Activated CD8-positive, alpha-beta memory T cell treated with anti-CD3 and anti-CD28 coated beads for 24 hours (primary cell): Measurements from ENCODE around the gene TTC21B.
A peak's percentile ranks its signal among the peaks of the same experiment; 100 is the strongest.
"Not testable (repeated sequence)": the region's sequence is repeated elsewhere in the genome, so short reads cannot be mapped to it uniquely, and the experiment has no call there.

Experiments used
- DNase-seq: peaks from one replicate; pipeline ENCODE4 v3.0.0-alpha.2; 2020

TTC21B gene

GRCh38 chr2:165953655-165954606, at the start of gene TTC21B:
Gene TTC21B, minus strand, starts transcription at chr2:165953776. Its CDS starts 71 bp downstream, at chr2:165953705.
- peak; percentile 96 for DNase-seq

- no peak for DNase-seq
Measured at GRCh38 chr2:166000401-166000800, 46.8 kb upstream of the TTC21B start.

- DNase-seq: no peak
Measured at GRCh38 chr2:165990846-165991245, 37.3 kb upstream of the TTC21B start.

- DNase-seq: no peak
Measured at GRCh38 chr2:165989851-165990250, 36.3 kb upstream of the TTC21B start.

DNA sequence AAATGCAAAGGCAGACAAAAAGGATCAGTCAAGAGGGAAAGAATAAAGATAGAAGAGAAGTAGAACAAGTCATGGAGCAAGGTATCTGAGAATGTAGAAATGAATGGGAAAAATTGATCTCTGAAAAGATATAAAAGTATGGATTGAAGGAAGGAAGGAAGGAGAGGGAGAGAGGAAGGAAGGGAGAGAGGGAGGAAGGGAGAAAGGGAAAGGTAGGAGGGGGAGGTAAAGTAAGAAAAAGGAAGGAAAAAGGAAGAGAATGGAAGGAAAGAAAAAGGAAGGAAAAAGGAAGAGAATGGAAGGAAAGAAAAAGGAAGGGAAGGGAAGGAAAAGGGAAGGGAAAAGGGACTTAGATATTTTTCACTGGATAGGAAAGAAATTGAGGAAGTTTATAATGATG, 31.5 kb upstream of the TTC21B start:
- no peak for DNase-seq

DNA sequence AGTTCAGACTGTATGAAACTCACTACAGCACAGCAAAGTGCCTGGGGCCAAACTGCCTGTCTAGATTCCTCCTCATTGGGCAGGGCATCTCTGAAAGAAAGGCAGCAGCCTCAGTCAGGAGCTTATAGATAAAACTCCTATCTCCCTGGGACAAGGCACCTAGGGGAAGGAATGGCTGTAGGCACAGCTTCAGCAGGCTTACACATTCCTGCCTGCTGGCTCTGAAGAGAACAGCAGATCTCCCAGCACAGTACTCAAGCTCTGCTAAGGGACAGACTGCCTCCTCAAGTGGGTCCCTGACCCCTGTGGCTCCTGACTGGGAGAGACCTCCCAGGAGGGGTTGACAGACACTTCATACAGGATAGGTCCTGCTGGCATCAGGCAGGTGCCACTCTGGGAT, 18.6 kb upstream of the TTC21B start:
- not testable (repeated sequence) for DNase-seq

GRCh38 chr2:165970663-165971062, 17.1 kb upstream of the TTC21B start:
- no peak for DNase-seq

- no peak for DNase-seq
Measured at GRCh38 chr2:165969227-165969626, 15.7 kb upstream of the TTC21B start.

DNA sequence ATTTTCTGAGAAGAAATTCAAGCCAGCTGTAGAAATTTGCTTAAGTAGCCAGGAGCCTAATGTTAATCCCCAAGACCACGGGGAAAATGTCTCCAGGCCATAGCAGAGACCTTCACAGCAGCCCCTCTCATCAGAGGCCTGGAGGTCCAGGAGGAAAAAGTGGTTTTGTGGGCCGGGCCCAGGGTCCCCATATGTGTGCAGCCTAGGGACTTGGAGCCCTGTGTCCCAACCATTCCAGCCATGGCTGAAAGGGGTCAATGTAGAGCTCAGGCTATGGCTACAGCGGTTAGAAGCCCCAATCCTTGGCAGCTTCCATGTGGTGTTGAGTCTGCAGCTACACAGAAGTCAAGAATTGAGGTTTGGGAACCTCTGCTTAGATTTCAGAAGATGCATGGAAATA, 14.2 kb upstream of the TTC21B start:
- DNase-seq: no peak

DNA sequence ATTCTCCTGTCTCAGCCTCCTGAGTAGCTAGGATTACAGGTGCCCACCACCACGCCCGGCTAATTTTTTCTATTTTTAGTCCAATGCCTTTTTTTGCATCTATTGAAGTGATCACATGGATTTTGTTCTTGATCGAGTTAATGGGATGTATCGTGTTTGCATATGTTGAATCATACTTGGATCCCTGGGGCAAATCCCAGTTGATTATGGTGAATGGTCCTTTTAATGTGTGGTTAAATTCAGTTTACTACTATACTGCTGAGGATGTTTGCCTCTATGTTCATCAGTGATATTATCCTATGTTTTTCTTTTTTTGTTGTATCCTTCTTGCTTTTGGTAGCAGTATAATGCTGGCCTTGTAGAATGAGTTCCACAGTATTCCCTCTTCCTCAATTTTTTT, 8.2 kb upstream of the TTC21B start:
- DNase-seq: no peak

DNA sequence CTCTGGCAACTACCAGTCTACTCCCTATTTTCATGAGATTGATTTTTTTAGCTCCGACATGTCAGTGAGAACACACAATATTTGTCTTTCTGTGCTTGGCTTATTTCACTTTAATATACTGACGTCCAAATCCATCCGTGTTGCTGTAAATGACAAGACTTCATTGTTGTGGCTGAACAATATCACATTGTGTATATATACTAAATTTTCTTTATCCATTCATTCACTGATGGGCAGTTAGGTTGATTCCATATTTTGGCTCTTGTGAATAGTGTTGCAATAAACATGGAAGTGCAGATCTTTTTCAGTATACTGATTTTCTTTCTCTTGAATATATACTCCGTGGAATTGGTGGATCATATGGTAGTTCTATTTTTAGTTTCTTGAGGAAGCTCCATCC, 5.8 kb upstream of the TTC21B start:
- DNase-seq: no peak

GRCh38 chr2:165958313-165958960, 4.9 kb upstream of the TTC21B start:
- DNase-seq: no peak

DNA sequence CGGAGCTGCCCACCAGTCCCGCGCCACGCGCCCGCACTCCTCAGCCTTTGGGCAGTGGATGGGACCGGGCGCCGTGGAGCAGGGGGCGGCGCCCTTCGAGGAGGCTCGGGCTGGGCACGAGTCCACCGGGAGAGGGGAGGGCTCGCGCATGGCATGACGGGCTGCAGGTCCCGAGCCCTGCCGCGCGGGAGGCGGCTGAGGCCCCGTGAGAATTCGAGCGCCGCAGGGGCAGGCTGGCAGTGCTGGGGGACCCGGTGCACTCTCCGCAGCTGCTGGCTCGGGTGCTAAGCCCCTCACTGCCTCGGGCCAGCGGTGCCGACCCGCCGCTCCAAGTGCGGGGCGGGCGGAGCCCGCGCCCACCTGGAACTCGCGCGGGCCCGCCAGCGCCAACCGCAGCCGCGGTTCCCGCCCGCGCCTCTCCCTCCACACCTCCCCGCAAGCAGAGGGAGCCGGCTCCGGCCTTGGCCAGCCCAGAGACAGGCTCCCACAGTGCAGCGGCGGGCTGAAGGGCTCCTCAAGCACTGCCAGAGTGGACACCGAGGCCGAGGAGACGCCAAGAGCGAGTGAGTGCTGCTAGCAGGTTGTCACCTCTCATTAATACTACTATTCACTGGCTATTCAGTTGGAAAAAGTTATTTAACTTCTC, 3.6 kb upstream of the TTC21B start:
- no peak for DNase-seq

DNA sequence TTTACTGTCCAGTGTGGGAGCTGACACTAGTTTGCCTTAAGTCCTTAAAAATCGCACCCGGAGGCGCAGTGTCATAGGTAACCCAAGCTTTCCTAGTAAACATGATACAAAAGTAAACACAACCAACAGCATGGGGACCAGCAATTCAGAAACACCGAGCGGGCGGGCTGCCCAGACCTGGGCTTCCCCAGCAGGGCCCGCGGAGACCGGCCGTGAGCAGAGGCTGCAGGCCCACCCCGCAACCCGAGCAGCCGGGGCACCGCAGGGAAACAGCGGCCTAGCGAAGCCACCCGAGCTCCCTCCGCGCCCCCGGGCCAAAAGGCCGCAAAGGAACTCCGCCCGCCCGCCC, 296 bp downstream of the TTC21B start:
- no peak for DNase-seq

DNA sequence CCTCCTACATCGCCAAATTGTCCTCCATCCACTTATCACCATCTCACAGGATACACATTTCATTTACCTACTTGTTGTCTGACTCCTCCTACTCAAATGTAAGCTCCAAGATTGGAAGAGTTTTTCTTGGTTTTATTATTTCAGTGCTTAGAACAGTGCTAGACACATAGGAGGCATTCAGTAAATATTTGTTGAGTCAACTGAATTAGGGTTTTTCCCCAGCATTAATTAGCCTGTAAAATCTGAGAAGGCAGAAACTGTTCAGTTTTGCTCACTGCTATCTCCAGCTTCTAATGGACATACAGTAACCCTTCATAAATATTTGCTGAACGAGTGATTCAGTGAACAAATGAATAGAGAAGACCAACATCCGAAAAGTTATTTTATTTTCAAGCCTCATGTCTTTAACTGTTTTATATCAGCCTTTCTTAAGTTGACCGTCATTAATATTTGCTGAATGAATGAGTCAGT, 800 bp downstream of the TTC21B start:
- no peak for DNase-seq

DNA sequence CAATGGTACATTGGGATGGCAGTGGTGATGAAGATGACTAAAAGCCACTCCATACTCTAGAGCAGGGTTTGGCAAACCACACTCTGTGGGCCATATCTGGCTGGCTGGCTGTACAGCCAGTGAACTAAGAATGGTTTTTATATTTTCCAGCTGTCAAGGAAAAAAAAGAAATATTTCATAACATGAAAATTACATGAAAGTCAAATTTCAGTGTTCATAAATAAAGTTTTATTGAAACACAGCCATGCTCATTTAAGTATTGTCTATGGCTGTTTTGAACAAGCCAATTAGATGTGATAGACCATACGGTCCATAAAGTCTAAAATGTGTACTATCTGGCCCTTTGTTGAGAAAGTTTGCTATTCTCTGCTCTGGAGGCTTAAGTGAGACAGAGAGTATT, 1.5 kb downstream of the TTC21B start:
- DNase-seq: no peak

- DNase-seq: no peak
Measured at GRCh38 chr2:165950438-165950837, 3.1 kb downstream of the TTC21B start.

GRCh38 chr2:165941827-165942226, 11.7 kb downstream of the TTC21B start:
- no peak for DNase-seq

DNA sequence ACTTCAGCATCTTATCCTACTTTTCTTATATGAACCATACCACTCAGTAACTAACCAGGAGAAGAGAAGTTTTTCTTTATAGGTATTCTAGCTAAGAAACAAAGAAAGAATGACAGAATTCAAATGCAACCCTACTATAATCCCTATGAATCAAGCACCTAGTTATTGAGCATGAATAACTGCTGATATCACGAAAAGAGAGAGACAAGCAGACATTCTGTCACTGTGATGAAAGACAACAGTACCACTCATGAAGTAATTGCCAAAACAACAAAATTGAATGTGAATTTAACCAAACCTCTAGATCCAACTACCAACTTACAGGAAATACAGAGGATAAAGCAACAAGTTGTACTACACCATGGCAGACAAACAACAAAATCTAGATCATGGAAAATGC, 15.3 kb downstream of the TTC21B start:
- no peak for DNase-seq

DNA sequence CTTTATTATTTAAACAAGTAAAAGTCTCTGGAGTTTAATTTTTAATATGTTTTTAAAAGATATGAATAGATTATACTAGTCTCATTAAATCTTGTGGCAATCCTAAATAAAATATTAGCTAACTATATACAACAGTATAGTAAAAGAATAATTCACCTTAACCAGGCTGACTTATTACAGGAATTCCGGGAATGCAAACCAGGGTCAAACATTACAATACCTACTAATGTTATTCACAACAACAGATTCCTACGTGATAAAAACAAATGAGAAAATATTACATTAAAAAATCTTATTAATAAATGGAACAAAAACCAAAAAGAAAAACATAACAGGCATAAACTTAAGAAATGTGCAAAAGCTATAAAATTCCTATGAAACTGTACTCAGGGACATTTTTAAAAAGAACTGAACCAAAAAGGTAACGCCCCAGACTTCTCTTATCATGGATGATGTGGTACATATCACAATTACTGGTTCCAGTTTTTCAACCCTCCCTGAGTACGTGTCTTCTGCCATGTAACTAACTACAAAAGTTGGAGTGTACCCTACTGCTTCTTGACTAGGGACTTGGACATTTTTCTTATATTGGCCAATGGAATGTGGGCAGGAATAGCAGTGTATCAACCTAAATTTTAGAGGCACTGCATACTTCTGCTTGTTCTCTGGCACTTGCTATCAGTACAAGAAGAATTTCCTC, 20.2 kb downstream of the TTC21B start:
- no peak for DNase-seq

GRCh38 chr2:165927774-165928173, 25.8 kb downstream of the TTC21B start:
- no peak for DNase-seq

GRCh38 chr2:165927353-165927752, 26.2 kb downstream of the TTC21B start:
- DNase-seq: no peak

DNA sequence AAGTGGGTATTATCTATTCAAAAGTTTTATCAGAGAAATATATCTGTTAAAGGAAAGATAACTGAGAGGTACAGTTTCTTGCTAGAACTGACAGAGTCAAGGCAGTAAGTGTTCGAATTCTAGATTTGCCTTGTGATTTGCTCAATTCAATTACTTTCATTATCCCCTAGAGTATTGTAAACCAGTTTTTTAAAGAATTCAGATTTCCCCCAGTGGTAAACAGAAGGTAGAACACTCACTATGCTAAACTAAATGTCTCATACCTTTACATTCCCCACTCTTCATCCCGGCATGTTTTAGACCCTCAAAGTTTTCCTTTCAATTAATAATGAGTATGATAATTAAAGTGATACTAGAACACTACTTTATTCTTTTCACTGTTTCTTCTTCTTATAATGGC, 28.6 kb downstream of the TTC21B start:
- DNase-seq: no peak
